ENCODE measurements around the gene TRIM28.

TRIM28 gene

DNA sequence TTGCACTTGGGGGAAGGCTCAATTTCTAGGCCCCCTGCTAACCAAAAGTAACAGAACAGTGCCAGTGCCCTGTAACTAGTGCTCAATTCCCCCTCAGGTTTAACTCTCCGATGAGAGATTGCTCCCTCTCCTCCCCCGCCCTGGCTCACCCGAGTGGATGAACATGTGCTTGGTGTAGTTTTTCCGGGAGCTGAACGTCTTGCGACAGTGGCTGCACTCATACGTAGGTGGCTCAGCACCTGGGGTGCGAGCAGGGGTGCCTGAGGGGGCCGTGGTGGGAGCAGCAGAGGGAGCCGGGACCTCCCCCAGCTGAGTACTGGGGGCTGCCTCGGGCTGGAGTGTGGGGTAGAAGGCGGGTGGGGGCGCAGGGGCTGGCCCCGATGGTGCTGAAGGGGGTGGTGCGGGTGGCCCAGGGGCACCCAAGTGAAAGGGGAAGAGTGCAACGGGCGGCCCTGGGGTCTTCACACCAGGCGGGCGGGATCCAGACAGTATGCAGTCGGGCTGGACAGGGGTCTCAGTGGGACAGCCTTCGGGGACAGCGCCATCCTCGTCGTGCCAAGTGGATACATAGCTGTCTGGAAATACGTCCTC lies 27.5 kb upstream of the TRIM28 start:
- Histone ChIP-seq H4K20me1 (ENCODE audit: insufficient read depth, low read length) (peaks cover 21% of the 10 kb centered on the region), H3K4me2 (ENCODE audit: insufficient read depth, low read length) (peak overlapping the region; percentile 98), H3K36me3 (ENCODE audit: insufficient read depth, low read length) (peaks cover 29% of the 10 kb centered on the region), H3K79me2 (ENCODE audit: insufficient read depth, low read length) (peaks cover 60% of the 10 kb centered on the region), H3K9ac (ENCODE audit: low read depth, low read length) (peak overlapping the region; percentile 79; the same call in 1 of the 2 replicates), H3K4me3 (ENCODE audit: low read depth in 1 of 2, low read length in 2 of 2) (no peak overlapping the region), H3K4me1 (ENCODE audit: insufficient read depth, low read length) (peaks cover 63% of the 10 kb centered on the region), H2AFZ (ENCODE audit: low read depth, low read length) (no peak overlapping the region), H3K9me3 (ENCODE audit: insufficient read depth, low read length, severe bottlenecking) (no peaks in the 10 kb centered on the region), H3K27ac (ENCODE audit: low read length) (no peak overlapping the region), H3K27me3 (ENCODE audit: insufficient read depth, low read length, poor library complexity) (no peaks in the 10 kb centered on the region)
- TF ChIP-seq CTCF (IDR thresholded peaks at IDR 0.05; ENCODE audit: borderline replicate concordance, extremely low read depth, low read length, poor library complexity, severe bottlenecking) (no peak), EZH2 (IDR thresholded peaks at IDR 0.05; ENCODE audit: borderline replicate concordance, low read depth, low read length, severe bottlenecking) (no peak)
- no peak for ATAC-seq (ENCODE audit: insufficient read depth, low read depth)
- DNase-seq: no peak

DNA sequence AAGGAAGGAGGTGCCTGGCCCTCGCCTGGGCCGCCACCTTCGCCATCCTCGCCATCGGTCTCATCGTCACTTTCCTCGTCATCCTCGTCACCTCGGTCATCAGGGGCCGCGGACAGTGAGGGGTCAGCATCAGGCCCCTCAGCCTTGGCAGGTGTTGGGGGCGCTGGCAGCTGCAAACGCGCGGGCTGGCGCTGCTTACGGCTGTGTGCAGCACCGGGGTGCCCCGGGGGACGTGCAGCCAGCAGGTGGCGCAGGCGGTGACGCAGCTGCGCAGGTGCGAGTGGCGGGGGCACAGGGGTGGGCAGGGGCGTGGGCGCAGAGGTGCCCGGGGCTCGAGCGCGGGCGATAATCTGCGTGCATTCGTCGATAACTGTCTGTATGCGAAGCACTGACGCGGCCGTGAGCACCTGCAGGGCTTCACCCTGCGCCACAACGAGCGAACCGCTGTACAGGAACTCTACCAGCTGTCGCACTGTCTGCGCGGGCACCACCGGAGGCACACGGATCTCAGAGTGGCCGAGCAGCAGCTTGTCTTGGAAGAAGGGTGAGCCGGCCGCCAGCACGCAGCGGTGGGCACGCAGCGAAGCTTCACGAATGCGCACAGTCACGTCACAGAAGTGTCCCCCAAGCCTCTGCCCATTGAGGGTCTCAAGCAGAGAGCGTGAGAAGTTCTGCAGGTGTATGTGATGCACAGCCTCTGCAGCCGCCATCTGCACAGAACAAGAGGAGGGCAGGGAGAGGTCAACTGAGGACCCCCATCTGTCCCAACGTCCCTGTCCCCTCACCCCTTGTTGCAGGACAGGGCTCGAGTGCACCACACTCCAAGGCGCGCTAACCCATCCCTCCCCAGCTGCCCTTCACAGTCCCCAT lies 26.7 kb upstream of the TRIM28 start:
- peak overlapping the region; percentile 90 for H3K4me2 ChIP-seq (ENCODE audit: insufficient read depth, low read length)
- H2AFZ ChIP-seq (ENCODE audit: low read depth, low read length): no peak overlapping the region
- H3K9ac ChIP-seq (ENCODE audit: low read depth, low read length): peak overlapping the region; percentile 98; the same call in 1 of the 2 replicates
- peaks cover 21% of the 10 kb centered on the region for H4K20me1 ChIP-seq (ENCODE audit: insufficient read depth, low read length)
- H3K4me3 ChIP-seq (ENCODE audit: low read depth in 1 of 2, low read length in 2 of 2): 0 out of 4 replicates have a peak overlapping the region, but pooled peaks of 1 of the 2 experiments have one; percentile 15
- no peaks in the 10 kb centered on the region for H3K27me3 ChIP-seq (ENCODE audit: insufficient read depth, low read length, poor library complexity)
- H3K27ac ChIP-seq (ENCODE audit: low read length): peak overlapping the region; percentile 15
- no peak for ATAC-seq (ENCODE audit: insufficient read depth, low read depth)
- peaks cover 63% of the 10 kb centered on the region for H3K4me1 ChIP-seq (ENCODE audit: insufficient read depth, low read length)
- peaks cover 29% of the 10 kb centered on the region for H3K36me3 ChIP-seq (ENCODE audit: insufficient read depth, low read length)
- peaks cover 60% of the 10 kb centered on the region for H3K79me2 ChIP-seq (ENCODE audit: insufficient read depth, low read length)
- DNase-seq: no peak
- H3K9me3 ChIP-seq (ENCODE audit: insufficient read depth, low read length, severe bottlenecking): no peaks in the 10 kb centered on the region
- no peak for TF ChIP-seq EZH2 (IDR thresholded peaks at IDR 0.05; ENCODE audit: borderline replicate concordance, low read depth, low read length, severe bottlenecking)
- peak; percentile 48 for TF ChIP-seq CTCF (IDR thresholded peaks at IDR 0.05; ENCODE audit: borderline replicate concordance, extremely low read depth, low read length, poor library complexity, severe bottlenecking)

DNA sequence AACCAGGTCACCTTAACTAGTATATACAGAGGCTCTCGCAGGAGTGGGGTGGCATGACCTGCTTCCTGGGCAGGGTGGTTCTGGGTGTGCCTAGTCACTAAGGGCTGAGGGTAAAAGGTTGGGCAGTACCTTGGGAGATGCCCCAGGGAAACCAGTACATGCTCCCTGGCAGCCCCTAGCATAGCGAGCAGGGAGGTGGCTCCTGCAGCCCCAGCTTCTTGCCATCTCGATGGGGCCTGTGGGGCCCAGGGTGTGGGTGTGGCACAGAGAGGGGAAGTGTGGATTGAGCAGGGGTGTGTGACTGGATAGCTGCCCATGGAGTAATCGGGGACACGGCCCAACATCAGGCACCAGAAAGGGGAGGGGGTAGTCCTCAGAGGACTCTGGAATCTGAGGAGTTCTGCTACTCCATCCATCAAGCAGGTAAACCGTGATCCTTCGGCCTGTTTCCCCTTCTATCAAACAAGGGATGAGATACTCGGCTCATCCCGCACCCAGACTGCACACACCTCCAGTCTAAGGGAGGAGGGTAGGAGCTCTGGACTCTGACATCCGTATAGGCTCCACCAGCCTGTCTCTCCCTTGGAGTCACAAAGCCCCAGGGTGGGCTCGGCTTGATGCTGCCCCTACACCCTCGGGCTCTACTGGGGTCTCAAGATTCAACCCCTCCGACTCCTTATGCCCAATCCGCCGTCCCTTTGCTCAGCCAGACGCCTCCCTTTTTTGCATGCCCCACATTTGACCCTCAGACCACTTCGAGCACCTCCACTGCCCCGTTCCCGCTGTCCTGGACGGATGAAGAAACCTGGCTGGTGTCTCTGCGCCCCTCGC lies 25.4 kb upstream of the TRIM28 start:
- H2AFZ ChIP-seq (ENCODE audit: low read depth, low read length): peak overlapping the region; percentile 88; the same call in 1 of the 2 replicates
- no peaks in the 10 kb centered on the region for H3K27me3 ChIP-seq (ENCODE audit: insufficient read depth, low read length, poor library complexity)
- H3K4me1 ChIP-seq (ENCODE audit: insufficient read depth, low read length): peaks cover 59% of the 10 kb centered on the region
- no peak for ATAC-seq (ENCODE audit: insufficient read depth, low read depth)
- peaks cover 29% of the 10 kb centered on the region for H3K36me3 ChIP-seq (ENCODE audit: insufficient read depth, low read length)
- peak; percentile 36 for DNase-seq
- no peak for TF ChIP-seq EZH2 (IDR thresholded peaks at IDR 0.05; ENCODE audit: borderline replicate concordance, low read depth, low read length, severe bottlenecking)
- no peak for TF ChIP-seq CTCF (IDR thresholded peaks at IDR 0.05; ENCODE audit: borderline replicate concordance, extremely low read depth, low read length, poor library complexity, severe bottlenecking)
- peaks cover 21% of the 10 kb centered on the region for H4K20me1 ChIP-seq (ENCODE audit: insufficient read depth, low read length)
- H3K9me3 ChIP-seq (ENCODE audit: insufficient read depth, low read length, severe bottlenecking): no peaks in the 10 kb centered on the region
- peak overlapping the region; percentile 82 to 92 for H3K4me3 ChIP-seq (ENCODE audit: low read depth in 1 of 2, low read length in 2 of 2)
- H3K4me2 ChIP-seq (ENCODE audit: insufficient read depth, low read length): peak overlapping the region; percentile 90
- H3K27ac ChIP-seq (ENCODE audit: low read length): peak overlapping the region; percentile 94
- H3K9ac ChIP-seq (ENCODE audit: low read depth, low read length): peak overlapping the region; percentile 98
- peaks cover 60% of the 10 kb centered on the region for H3K79me2 ChIP-seq (ENCODE audit: insufficient read depth, low read length)
